Frontal cortex (tissue), 4 donors: ENCODE results near the gene ACSF3. TPM values are rescaled to one million over a fixed set of nuclear protein-coding genes. Genes with fewer than 3 reads are reported as not detected.
A peak's percentile ranks its signal among the peaks of the same experiment; 100 is the strongest.

Experiments
- DNase-seq, 2 donors: peaks; one replicate each; pipeline ENCODE4 v3.0.0; 2012; ENCODE audit warnings: low spot score in 2 of 2
- FAIRE-seq: peaks from 2 replicates; lab custom pipeline; 2012; peaks lifted over from hg19 to GRCh38; lab: Jason Lieb, UNC
- total RNA-seq: library from RNA; depleted of rRNA; stranded (reverse); fragments of >200 nt; gene quantifications from one replicate; pipeline ENCODE4 v1.2.3, GENCODE V29; 2014
- donor health status: control.
- donor health status: control.
- donor health status: control.

The ACSF3 gene
- total RNA-seq, 1 donor from 2014 or later, result 9.0 TPM

DNA sequence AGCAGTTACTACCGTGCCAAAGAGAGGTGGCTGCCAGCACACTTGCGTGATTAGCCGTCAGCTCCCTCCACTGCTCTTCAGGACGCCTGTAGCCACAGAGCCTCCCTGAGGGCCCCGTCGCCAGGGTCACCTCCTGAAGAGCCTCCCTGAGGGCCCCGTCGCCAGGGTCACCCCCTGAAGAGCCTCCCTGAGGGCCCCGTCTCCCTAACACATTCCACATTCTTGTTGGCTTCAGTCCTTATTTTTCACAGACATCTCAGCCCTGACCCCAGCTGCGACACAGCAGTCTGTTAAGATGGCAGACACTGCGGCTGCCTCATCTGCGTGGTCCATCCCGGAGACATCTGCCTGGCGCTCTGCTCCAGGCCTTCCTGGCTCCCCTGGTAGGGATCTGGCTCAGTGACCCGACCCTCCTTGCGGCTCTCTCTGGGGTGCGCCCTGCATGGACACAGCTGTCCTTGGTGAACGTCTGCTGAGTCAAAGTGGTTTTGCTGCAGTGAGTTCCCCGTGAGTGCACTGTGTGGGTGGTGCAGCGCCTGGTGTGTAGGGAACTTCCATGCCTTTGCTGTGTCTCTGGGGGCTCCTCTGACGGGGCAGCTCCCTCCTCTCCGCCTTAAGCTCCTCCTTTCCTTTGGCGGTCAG lies 11.4 kb downstream of the ACSF3 start:
- no peak for DNase-seq

DNA sequence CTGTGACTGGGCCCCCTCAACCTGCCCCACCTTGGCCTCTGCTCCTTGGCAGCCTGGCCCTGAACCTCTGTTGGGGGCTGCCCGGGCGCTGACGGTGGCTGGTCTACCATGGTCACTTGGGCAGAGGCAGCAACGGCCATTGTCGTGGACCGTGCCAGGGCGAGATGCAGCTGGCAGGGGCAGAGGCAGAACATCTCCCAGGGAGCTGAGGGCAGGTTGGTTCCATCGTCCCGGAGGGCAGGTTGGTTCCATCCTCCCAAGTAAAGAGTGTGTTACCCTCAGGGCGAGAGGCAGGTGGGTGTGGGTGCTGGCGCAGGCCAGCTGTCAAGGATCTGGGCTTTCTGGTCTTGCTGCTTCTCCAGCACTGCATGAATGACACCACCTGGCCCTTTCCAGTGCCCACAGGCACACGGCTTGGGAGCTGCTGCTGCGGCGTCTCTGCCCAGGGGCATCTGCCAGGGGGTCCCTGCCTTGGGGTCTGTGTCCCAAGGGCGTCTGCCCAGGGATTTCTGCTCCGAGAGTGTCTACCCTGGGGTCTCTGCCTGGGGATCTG lies 12.0 kb downstream of the ACSF3 start:
- FAIRE-seq, result no peak
- no peak for DNase-seq

More for the DNA sequence above, 11.4 kb downstream of the ACSF3 start:
- no peak for FAIRE-seq

DNA sequence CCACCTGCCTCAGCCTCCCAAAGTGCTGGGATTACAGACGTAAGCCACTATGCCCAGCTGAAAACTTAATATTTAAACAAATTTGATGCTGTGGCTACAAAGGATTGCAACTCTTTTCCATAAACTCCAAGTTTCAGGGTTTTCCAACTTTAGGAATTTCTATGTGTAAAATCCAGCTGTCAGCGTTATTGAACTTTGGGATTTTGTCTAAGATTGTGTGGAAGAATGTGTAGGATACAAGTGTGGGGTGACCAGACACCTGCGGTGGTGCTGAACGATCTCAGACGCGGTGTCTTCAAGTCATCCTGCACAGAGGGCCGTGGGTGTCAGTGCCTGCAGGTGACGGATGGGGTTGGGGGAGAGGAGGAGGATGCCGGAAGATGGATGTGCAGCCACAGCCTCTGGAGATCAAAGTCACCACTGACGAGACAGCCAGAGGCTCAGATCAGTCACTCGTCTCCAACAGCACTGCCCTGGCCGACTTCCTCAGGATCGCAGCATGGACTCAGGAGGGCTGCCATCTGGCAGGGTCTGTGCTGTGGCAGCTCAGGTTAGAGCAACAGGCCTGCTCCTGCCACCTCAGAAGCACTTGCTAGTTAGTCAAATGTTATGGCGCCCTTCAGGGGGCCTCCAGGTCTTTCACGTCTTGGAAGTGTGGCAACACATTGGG lies 13.0 kb downstream of the ACSF3 start:
- no peak for DNase-seq
- no peak for FAIRE-seq

DNA sequence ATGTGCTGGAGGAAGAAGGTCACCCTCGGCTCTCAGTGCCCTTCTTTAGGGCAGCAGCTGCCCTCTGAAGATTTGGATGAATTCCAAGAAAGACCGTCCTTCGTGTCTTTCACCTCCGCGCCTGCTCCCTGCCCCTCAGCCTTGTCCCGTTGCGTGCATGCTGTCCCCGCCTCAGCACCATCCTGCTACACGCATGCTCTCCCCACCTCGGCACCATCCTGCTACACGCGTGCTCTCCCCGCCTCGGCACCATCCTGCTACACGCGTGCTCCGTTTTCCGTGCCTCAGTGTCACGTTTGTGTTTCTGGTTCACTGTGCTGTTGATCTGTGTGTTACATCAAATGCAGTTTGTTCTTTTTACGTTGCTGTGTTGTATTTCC lies 13.5 kb downstream of the ACSF3 start:
- no peak for DNase-seq

DNA sequence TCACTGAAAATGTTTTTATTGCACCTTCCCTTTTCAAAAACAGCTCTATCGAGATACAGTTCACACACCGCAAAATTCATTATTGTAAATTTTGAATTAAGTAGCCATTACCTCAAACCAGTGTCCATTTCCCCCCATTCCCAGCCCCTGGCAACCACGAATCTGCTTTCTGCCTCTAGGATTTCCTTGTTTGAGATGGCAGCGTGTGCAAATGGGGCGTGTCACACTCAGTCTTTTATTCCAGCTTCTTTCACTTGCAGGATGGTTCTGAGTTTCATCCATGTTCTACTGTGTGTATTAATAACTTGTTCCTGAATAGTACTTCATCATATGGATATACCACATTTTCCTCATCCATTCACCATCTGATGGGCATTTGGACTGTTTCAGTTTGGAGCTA lies 14.8 kb downstream of the ACSF3 start:
- no peak for FAIRE-seq
- no peak for DNase-seq

More for the DNA sequence above, 13.5 kb downstream of the ACSF3 start:
- FAIRE-seq, result no peak

DNA sequence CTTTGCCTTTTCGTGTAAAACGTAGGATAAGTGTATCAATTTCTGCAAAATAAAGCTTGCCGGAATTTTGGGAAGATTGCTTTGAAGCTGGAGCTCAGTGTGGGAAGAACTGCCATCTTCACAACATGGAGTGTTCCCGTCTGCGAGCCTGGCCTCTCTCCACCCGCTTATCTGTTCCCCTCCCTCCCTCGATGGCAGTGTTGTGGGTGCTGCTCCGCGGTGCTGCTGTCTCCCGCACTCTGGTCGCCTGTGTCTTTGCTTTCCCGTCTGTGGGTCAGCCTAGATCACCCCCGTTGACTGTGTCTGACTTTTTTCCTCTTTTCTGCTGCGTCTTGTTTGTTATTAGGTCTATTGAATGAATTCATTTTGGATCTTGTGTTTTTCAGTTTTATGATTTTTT lies 17.0 kb downstream of the ACSF3 start:
- FAIRE-seq, result no peak
- no peak for DNase-seq

DNA sequence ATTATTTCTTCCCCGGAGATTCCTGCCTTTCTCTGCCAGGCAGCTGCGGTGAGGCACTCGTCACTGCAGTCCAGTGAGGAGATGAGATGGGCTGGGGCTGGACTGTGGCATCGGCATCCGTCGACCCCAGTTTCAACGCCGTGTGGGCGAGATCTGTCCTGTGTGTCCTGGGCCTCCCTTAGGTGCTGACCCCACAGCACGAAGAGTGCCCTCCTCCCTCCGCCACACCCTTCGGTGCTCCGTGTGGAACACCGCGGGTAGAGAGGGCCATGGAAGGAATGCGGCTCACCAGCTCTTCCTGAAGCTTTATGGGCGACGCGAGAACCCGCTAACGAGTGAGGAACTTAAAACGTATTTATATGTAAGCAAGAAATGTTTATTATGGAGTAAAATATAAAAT lies 17.6 kb downstream of the ACSF3 start:
- FAIRE-seq, result no peak
- no peak for DNase-seq

DNA sequence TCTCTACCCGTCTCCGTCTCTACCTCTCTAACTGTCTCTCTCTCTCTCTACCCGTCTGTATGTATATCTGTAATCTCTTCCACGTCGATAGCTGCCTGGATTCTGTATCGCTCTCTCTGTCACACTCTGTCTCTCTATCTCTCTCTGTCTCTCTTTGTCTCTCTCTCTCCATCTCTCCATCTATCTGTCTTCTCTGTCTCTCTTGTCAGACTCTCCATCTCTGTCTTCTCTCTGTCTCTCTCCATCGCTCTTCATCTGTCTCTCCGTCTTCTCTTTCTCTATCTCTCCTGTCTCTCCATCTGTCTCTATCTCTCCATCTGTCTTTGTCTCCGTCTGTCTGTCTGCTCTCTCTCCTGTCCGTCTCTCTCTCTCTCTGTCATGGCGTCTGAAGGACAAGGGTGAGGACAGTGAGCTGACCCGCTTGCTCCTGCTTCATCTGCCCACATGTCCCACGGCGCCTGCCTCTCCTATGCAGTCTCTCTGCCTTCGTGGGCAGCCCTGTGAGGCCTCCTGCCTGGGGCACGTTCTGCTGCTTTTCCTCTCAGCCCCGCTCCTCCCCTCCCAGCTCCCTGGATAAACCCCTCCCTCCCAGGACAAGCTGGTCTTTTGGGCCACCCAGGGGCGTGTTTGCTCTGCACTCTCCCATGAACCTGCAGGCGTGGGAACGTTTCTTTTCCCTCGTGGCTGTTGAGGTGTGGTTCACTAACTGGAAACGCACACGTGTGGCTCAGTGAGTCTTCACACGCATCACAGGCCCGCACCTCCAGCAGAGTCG lies 18.9 kb downstream of the ACSF3 start:
- DNase-seq (no peak), FAIRE-seq (no peak)

DNA sequence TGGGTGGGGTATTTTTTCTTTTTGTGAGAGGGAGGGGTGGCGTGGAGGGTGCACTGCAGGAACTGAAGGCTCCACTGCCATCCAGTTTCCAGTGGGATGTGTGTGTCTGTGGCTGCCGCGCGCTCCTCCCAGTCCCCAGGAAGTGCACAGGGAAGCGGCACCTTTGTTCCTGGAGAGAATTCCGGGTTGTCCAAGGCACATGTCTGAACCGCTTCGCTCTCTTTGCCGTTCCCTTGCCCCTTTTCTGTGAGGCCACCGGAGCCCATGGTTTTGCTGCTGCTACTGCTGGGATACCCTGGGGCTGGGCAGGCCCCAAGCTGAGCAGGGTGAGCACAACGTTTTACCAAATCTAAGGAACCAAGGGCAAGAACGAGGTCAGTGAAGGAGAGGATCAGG lies 19.5 kb downstream of the ACSF3 start:
- no peak for DNase-seq
- FAIRE-seq, result no peak

DNA sequence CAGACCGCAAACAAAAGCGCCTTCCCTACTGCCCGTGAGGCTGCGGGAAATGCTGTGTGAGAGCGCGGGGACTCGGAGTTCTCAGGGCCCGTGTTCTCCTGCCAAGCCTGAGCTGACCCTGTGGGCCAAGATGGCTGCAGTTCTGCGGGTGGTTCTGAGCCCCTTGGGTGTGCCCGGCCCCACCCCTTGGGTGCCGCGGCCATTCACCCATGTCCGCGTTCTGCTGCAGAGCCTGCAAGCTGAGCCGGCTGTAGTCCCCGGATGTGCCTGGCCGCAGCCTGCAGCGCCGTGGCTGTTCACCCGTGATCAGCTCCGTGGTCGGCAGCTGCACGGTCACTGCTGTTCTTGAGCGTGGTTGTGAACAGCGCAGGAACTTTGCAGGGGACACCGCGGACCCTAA lies 20.0 kb downstream of the ACSF3 start:
- FAIRE-seq (no peak), DNase-seq (no peak)

DNA sequence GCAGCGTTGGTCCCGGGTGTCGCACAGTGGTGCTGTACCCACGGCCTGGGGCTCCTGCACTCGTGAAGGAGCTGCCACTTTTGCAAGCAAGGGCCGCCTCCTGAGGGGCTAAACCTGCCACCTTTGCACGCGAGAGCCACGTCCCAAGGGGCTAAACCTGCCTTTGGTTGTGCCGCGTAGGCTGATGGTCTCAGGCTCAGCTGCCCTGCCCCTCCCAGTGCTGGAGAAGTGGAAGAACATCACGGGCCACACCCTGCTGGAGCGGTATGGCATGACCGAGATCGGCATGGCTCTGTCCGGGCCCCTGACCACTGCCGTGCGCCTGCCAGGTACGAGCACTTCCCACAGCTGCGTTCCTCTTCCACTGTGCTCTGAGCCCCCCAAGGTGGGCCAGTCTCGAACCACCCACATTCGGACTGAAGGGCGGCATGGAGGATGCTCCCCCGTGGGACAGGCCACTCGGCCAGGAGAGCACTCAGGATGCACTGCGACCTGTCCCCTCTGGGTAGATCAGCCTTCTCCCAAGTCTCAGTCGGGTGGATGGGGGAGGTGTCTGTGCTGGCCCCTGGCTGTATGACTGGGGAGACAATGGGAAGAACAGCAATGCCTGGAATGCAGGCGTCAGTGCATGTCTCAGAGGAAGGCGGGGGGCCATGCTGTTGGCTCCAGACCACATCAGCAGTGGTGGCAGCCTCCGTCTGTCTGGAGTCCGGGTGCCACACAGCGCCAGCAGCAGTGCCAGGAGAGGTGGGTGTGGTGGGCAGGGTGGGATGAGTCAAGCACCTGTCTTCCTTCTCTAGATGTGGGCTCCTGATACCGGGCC lies 20.7 kb downstream of the ACSF3 start:
- no peak for FAIRE-seq
- DNase-seq, result no peak

DNA sequence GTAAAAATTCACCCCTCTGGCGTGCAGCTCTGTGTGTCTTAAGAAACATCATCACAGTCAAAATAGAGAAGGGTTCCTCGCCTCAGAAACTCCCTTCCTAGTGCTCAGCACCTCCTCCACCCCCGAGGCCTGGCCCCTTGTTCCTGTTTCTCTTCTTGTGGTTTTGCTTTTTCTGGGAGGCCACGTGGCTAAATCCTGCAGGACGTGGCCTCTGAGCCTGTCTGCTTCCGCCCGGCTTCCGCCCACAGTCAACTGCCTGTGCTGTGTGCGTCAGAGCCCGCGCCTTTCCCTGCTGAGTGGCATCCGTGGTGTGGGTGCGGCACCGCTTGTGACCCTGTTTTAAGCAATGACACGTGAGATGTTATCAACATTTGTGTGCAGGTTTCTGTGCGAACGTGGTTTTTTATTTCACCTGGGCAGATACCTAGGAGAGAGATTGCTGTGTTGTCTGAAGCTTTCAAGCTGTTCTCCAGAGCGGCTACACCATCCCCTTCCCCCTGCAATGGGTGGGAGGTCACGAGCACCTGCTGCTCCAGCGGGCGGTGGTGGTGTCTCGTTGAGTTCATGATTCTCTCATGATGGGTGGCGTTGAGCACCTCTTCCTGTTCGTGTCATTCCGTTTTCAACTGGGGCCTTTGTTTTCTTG lies 21.7 kb downstream of the ACSF3 start:
- peak in 1 of 2 donors; percentile 72 for DNase-seq
- FAIRE-seq, result no peak

DNA sequence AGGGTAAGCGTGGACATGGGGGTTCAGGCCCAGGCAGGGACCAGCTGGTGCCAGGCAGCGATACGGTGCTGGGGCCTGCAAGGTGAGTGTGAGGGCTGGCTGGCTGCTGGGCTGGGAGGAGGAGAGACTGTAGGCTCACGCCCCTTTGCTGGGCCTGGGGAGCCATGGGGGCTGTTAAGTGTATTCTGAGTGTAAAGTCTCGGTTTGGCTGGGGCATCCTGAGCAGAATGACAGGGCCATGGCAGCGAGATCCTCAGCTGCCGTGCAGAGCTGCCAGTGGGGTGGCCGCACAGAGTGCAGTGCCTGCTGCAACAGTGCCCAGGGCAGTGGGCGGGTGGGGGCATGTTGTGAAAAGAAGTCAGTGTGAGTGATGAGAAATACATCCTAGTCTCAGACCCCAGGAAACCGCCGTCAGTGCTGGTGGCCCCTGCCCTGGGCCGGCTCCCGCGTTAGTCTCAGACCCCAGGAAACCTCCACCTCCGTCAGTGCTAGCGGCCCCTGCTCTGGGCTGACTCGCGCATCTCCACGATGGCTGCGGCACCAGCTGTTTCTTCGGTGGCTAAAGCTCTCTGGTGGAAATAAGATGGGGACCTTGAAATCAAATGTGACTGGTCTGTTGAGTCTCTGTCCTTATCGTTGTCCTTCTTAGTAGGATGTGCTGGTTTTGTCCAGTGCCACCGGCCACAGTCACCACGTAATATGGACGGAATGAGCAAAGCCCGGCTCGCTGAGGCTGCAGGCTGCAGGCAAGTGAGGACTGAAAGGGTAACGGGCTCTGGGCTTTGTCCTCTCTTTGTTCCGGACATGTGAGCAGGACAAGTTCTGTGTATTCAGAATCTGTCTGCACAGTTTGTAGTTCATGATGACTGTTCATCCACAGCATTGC lies 22.9 kb downstream of the ACSF3 start:
- no peak for FAIRE-seq
- no peak for DNase-seq

DNA sequence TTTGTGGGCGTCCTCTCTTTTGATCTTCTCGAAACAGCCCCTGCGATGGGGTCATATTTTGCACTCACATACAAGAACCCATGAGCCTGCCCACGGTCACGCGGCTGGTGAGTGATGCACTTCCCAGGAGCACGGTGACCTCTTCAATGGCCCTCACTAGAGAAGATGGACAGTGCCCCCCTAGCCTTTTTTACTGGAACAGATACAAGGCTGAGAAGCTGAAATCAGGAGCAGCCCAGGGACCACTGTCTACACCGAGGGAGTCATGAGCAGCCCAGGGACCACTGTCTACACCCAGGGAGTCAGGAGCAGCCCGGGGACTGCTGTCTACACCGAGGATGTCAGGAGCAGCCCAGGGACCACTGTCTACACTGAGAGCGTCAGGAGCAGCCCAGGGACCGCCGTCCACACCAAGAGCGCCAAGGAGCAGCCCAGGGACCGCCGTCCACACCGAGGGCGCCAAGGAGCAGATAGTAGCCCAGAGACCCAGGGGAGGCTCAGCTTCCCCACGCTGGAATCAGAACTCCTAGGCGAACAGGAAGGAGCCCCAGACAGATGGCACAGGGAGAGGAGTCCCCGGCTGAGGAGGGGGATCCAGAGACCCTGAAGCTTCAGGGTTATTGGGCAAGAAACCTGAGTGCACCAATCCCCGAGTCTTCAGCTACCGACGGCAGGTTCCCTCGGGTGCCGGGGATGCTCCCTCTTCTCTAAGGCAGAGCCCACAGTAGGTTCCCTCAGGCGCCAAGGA lies 23.7 kb downstream of the ACSF3 start:
- FAIRE-seq, result no peak
- no peak for DNase-seq

DNA sequence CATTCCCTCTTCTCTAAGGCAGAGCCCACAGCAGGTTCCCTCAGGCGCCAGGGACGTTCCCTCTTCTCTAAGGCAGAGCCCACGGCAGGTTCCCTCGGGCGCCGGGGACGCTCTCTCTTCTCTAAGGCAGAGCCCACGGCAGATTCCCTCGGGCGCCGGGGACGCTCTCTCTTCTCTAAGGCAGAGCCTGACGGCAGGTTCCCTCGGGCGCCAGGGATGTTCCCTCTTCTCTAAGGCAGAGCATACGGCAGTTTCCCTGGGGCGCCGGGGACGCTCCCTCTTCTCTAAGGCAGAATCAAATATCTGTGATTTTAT lies 24.3 kb downstream of the ACSF3 start:
- no peak for DNase-seq
- no peak for FAIRE-seq

DNA sequence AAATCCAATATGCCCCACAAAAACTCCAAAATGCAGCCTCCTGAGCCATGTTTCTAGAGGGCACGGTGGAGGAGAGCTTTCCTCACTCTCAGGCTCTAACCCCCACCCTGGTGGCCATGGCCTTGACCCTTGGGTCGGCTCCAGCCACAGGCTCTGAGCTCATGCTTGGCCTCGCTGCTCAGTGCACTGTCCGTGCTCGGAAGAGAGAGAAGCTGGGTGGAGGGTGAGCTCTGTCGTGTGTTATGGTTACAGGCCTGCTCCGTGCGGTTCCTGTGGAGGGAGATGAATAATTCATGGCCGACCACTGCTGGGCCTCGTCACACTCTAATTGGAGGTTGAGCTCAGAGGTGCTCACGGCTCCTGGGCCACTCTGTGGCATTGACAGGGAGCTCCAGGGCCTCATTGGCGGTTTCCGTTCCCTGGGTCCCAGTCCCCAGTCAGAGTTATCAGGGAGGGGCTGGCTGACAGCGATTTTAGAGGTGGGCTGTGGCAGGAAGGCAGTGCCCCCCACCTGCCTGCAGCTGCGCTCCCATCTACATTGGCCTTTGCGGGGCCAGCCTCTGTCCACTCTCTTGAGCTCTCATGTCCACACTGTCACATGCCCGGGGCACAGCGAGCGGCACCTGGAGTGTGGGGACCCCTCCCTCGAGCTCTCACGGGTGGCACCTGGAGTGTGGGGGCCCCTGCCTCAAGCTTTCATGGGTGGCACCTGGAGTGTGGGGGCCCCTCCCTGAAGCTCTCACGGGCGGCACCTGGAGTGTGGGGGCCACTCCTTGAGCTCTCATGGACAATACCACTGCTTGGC lies 24.9 kb downstream of the ACSF3 start:
- DNase-seq (no peak), FAIRE-seq (no peak)

DNA sequence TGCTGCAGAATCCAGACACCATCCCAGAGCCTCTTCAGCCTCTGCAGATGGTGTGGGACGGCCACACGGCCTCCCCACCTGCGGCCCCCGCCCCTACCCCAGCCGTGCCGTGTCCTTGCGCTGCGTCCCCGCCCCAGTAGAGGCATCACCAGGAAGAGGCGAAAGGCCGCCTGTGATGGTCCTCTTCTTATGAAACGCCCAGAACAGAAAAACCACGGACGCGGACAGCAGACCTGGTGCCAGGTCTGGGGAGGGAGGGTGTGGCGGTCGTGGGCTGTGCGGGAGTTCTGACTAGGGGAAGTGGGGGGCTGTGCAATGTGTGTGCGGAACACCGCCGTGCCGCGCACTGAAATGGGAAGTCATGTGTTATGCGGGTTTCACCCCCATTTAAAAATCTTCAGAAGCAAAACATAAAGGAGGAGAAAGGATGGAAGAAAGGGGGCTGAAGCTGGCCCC lies 25.5 kb downstream of the ACSF3 start:
- DNase-seq (no peak), FAIRE-seq (no peak)
